ENCODE measurements around the gene AKAP6.

GRCh38 chr14:32383364-32384009 lies 54.4 kb downstream of the AKAP6 start:
- no peak for TF ChIP-seq CTCF (conservative IDR thresholded peaks at IDR 0.05)
- TF ChIP-seq ZFX (IDR thresholded peaks at IDR 0.05), result no peak
